ENCODE results near the gene GSK3A.

- TF ChIP-seq EZH2 (IDR thresholded peaks at IDR 0.05; ENCODE audit: borderline replicate concordance) (no peak), CTCF (IDR thresholded peaks at IDR 0.05; ENCODE audit: poor library complexity) (no peak)
Observed at GRCh38 chr19:42287827-42288107, 45.4 kb upstream of the GSK3A start.
